C1 segment of cervical spinal cord (tissue), 14 donors: Measurements from ENCODE around the gene KBTBD4.
"Not testable (repeated sequence)": the region's sequence is repeated elsewhere in the genome, so short reads cannot be mapped to it uniquely, and the experiment has no call there.

Experiments
- DNase-seq, 14 donors: peaks; one replicate each; lab custom pipeline; 2025; lab: John Stamatoyannopoulos, UW

Gene KBTBD4

GRCh38 chr11:47560426-47560825 is 18.3 kb downstream of the KBTBD4 start:
- no peak for DNase-seq

- DNase-seq = no peak
These were observed 20.1 kb downstream of the KBTBD4 start for GRCh38 chr11:47558695-47559094.

GRCh38 chr11:47557004-47557403 is 21.8 kb downstream of the KBTBD4 start:
- not testable (repeated sequence) for DNase-seq

GRCh38 chr11:47553406-47553743 is 25.4 kb downstream of the KBTBD4 start:
- no peak for DNase-seq

GRCh38 chr11:47552566-47553405 is 26.0 kb downstream of the KBTBD4 start, which contains the start of gene CELF1:
Gene CELF1, minus strand, starts transcription at chr11:47553132. Its CDS starts 53,609 bp downstream, at chr11:47499523.
- peak; percentile 25 to 91 (median 81) for DNase-seq

- DNase-seq = peak in 4 of 14 donors; percentile 15 to 61 (median 48)
These were observed 26.7 kb downstream of the KBTBD4 start for GRCh38 chr11:47552056-47552565.

- DNase-seq = peak in 1 of 14 donors; percentile 13
These were observed 27.7 kb downstream of the KBTBD4 start for GRCh38 chr11:47551086-47551485.

GRCh38 chr11:47550288-47551047 is 28.3 kb downstream of the KBTBD4 start:
- DNase-seq = no peak

- not testable (repeated sequence) for DNase-seq
These were observed 32.5 kb downstream of the KBTBD4 start for GRCh38 chr11:47546274-47546673.

GRCh38 chr11:47545298-47545697 is 33.5 kb downstream of the KBTBD4 start:
- no peak for DNase-seq

- no peak for DNase-seq
These were observed 37.7 kb downstream of the KBTBD4 start for GRCh38 chr11:47541070-47541469.

GRCh38 chr11:47539681-47540039 is 39.1 kb downstream of the KBTBD4 start:
- DNase-seq = peak in 1 of 14 donors; percentile 17

GRCh38 chr11:47538741-47539565 is 39.8 kb downstream of the KBTBD4 start:
- DNase-seq = peak in 1 of 14 donors; percentile 8

GRCh38 chr11:47536915-47537314 is 41.9 kb downstream of the KBTBD4 start:
- no peak for DNase-seq

- no peak for DNase-seq
These were observed 44.0 kb downstream of the KBTBD4 start for GRCh38 chr11:47534704-47535251.

- no peak for DNase-seq
These were observed 45.0 kb downstream of the KBTBD4 start for GRCh38 chr11:47533690-47534151.

GRCh38 chr11:47532597-47533213 is 46.1 kb downstream of the KBTBD4 start:
- peak in 1 of 14 donors; percentile 34 for DNase-seq

- DNase-seq = no peak
These were observed 47.1 kb downstream of the KBTBD4 start for GRCh38 chr11:47531666-47532065.

- not testable (repeated sequence) for DNase-seq
These were observed 48.0 kb downstream of the KBTBD4 start for GRCh38 chr11:47530721-47531120.

- no peak for DNase-seq
These were observed 48.8 kb downstream of the KBTBD4 start for GRCh38 chr11:47529951-47530350.

- no peak for DNase-seq
These were observed 51.6 kb downstream of the KBTBD4 start for GRCh38 chr11:47527186-47527585.
